ENCODE measurements around the gene ADAM11.

The ADAM11 gene

GRCh38 chr17:44757045-44757917, 1.5 kb upstream of the ADAM11 start:
- DNase-seq: no peak

- no peak for DNase-seq
Measured at GRCh38 chr17:44757918-44758413, 822 bp upstream of the ADAM11 start.

- no peak for DNase-seq
Measured at GRCh38 chr17:44759086-44759915, 513 bp downstream of the ADAM11 start.

DNA sequence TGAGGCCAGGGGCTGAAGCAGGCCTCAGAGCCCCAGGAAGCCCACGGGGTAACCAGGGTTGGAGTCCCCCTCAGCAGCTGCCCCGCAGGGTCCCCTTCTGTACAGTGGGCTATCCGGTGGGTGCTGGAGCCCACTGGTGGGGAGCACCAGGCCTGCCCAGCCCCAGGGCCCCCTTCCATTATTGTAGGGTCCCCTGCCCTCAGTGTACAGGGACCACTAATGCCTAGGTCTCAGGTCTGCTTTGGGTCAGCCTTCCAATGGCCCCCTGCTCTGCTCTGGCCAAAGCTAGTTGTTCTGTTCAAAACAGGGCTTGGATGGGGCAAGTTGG, 1.1 kb downstream of the ADAM11 start:
- no peak for DNase-seq

DNA sequence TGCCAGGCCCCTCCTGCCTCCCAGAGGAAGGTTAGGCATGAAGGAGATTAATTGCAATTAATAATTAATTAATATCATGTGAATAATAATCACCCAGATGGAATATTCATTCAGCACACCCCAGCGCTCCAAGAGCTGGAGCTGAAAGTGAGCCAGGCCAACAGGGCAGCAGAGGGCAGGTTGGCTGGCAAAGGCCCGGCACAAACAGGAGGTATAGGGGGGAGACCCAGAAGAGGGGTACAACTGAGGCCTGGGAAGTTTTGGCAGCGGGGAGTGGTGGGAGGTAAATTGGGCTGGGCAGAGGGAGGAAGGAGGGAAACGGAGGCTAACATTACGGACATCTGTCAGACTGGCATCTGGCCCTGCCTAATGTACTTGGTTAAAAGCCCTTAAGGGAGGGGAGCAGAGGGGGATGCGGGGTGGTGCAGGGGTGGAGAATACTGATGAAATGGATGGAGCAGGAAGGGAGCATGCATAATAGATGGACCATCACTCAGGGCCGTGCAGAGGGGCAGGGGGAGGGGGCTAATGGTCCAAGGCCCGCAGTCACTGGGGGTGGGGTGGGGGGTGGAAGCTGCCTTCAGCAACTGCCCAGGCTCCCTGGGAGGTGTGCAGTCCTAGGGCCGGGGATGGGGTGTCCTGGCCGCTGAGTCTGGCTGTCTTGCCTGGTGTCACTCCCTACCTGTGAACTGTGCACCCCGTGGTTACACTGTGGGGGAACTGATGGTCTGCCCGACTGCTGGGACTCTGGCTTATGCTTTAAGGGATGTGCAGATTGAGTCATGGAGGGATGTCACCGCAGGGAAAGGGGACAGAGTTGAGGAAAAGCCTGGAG, 1.9 kb downstream of the ADAM11 start:
- no peak for DNase-seq

DNA sequence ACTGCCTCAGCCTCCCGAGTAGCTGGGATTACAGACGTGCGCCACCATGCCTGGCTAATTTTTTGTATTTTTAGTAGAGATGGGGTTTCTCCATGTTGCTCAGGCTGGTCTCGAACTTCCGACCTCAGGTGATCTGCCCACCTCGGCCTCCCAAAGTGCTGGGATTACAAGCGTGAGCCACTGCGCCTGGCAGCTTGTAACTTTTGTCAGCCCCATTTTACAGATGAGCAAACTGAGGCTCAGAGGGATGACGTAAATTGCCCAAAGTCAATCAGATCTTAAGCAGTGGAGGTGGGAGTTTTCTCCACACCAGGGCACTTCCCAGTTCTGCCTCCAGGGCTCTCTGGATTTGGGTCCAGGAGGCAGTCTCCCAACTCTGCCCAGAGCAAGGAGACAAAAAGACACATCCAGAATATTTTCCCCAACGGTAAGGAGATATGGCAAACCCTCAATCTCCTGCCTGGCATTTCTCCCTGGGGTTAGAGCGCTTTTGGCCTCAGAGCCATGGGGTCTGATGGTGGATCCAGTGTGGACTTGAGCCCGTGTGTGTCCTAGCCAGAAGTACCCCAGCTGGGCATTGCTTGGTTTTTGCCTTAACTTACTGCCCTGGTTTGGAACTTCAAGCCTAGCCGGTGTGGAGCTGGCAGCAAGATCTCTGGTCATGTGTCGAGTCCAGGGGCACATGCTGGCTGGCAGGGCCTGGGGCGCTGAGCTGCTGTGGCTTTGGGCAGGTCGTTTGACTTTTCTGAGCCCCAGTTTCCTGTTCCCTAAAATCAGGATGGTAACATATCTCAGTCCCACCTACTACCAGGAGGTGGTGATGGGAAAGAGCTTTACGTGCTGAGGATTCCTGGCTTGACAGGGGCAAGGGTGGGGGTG, 3.4 kb downstream of the ADAM11 start:
- no peak for DNase-seq

- no peak for DNase-seq
Measured at GRCh38 chr17:44763170-44763569, 4.4 kb downstream of the ADAM11 start.

DNA sequence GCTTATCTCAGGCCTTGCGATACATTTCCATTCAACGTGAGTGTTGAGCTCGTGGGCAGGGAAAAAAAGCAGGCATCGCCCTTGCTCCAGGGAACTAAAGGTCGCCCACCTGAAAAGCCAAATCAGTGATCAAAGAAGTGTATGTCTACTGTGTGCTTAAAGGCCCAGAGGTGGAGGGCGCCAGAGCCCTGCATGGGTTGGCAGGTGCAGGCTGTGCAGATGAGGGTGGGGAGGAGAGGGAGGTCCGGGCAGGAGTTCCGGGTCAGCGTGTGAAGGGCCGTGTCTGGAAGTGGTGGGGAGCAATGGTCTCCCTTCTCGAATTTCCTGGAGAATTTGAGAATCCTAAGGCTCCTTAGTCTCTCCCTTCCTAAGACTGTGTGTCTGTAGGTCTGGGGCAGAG, 7.2 kb downstream of the ADAM11 start:
- DNase-seq: no peak

DNA sequence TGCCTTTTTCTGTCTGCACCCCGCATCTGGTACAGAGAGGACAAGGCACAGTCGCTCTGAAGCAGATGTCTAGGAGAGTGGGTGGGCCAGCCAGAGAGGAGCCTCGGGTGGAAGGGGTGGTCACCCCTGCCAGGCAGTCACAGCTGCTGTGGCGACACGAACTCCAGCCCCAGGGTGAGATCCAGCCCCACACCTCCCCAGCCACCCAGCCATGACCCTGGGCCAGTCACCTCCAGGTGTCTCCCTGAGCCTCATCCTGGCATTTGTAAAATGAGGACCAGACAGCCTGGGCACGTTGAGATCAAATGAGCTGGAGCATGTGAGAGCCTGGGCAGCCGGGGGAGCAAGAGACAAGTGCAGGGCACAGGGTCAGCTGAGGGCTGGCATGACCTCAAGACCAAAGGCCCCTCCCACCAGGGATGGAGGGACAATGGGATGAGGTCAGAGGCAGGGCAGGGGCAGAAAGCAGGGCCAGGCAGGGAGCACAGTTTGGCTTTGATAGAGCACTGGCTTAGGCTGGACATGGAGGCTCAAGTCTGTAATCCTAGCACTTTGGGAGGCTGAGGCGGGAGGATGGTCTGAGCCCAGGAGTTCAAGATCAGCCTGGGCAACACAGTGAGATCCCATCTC, 7.7 kb downstream of the ADAM11 start:
- DNase-seq: no peak

DNA sequence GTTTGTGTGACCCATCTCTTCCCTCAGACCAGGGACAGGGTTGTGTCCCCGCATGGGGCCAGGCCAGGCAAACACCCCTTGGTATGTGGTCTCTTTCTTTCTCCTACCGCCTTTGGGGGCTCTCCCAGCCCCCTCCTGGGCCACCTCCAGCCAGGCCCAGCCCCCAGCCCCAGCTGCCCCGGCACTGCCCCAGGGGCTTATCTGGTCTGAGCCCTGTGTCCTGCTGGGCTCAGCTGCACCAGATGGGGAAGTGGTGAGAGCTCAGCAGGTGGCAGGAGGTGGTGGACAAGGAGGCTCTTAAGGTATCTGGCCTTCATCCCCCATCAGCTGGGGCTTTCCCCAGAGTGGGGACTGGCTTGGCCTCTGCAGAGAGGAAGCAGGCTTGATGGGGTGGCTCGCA, 8.7 kb downstream of the ADAM11 start:
- no peak for DNase-seq

DNA sequence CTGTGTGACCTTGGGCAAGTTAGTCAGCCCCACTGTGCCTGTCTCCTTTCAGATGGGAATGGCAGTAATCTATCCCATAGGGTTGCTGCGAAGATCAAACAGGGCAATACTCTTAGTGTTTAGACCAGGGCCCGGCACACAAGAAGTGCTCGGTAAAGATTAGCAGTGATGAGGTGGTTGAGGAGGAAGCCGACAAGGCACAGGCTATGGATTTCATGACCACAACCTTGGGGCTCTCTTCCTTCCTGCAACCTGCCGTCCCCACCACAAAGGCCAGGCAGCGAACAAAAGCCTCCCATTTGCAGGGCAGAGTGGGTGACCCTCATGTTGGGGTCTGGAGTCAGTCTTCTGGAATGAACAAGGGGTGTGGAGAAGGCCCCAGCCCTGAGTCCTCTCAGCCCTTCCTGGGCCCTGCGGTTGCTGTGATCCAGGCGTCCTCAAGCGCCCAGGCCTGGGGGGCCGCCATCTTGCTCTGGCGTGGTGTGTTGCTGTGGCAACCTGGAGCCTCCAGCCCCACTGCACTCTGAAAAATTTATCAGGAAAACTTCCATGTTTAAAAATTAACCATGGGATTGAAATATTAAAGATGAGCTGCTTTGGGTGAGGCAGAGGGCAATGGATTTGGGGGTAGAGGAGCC, 9.8 kb downstream of the ADAM11 start:
- DNase-seq: no peak

GRCh38 chr17:44769230-44769629, 10.4 kb downstream of the ADAM11 start:
- no peak for DNase-seq

GRCh38 chr17:44769647-44770084, 10.9 kb downstream of the ADAM11 start:
- DNase-seq: no peak

DNA sequence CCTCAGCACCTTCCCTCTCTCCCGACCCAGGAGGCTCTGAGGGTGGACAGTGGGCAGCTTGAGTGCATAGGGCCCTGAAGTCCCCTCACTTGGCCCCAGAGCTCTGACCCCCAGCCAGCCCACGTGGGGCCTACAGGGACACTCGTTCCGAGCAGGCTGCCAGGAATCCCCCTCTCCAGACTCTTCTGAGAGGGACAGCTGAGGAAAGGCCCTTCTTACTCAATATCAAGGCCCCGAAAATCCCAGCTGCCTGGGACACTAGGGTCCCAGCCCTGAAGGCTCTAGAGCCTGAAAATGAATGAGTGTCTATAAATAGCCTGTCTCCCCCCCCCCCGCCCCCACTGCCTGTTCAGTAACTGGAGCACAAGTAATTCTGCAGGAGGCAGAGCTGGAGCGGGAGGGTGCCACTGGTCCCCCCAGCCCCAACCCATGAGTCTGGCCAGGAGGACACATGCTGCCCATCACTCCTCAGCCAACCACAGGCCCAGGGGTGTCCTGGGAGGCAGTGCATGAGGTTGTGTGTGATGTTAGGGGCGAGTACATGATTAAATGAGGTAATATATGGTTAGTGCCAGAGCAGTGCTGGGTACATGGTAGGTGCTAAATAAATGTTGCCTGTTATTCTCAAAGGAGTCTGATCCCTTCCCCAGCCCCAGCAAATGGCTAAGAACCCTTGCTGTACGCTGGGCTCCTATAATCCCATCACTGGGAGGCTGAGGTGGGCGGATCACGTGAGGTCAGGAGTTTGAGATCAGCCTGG, 11.6 kb downstream of the ADAM11 start:
- no peak for DNase-seq

- DNase-seq: no peak
Measured at GRCh38 chr17:44772308-44773045, 13.7 kb downstream of the ADAM11 start.

- no peak for DNase-seq
Measured at GRCh38 chr17:44773140-44773539, 14.4 kb downstream of the ADAM11 start.

DNA sequence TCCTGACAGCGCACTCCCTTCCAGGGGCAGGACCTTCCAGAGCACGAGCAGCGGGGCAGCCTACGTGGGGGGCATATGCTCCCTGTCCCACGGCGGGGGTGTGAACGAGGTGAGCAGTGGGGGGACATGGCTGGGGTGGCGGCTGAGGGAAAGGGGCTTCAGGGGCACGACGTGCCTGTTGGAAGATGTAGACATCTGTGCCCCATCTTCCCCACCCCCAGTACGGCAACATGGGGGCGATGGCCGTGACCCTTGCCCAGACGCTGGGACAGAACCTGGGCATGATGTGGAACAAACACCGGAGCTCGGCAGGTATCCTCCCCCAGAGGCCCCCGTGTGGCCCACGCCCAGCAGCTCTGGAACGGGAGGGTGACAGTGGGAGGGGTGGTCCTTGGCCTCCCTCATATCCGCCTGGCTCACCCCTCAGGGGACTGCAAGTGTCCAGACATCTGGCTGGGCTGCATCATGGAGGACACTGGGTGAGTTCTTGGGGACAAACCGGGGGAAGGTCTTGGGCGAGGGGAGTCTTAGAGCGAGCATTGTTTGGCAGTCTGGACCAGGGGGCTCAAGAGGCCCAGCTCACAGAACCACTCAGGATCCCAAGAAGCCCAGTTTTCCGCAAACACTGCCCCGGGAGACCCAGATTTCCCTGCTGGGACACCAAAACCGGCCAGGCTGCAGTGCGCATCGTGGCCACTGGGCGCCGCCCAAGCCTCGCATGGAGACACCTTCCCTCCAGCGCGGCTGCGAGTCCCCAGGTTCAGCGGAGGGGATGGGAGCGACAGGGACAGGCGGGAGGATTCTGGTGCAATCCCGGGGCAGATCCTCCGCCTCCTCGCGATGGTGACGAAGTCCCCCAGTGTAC, 15.7 kb downstream of the ADAM11 start:
- DNase-seq: peak; percentile 74

DNA sequence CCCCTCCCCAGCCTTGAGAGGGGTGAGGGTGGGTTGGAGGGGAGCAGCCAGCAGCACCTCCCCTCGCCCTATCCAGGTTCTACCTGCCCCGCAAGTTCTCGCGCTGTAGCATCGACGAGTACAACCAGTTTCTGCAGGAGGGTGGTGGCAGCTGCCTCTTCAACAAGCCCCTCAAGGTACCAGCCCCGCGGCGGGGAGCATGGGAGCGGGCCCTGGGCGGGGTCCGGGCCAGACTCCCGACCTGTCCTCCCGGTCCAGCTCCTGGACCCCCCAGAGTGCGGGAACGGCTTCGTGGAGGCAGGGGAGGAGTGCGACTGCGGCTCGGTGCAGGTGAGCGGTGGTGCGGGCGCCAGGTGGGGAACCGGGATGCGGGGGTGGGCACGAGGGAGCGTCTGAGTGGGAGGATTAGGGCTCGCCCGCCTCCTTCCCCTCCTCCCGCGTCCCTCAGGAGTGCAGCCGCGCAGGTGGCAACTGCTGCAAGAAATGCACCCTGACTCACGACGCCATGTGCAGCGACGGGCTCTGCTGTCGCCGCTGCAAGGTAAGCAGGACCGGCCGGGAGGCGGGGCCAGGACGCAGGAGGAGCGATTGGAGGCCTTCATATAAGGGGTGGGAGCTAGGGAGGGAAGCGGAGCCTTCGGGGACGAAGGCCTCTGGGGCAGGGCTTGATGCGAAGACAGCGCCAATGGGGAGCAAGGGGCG, 16.5 kb downstream of the ADAM11 start:
- DNase-seq: peak; percentile 97

All from fibroblast of skin of right quadriceps (primary cell).